Cerebellar nuclear complex (tissue), 1 donor: Measurements from ENCODE around the gene ACKR4.

Source experiments
- DNase-seq, 2 experiments: peaks; one replicate each; lab custom pipeline; 2025; lab: John Stamatoyannopoulos, UW

Gene ACKR4

DNA sequence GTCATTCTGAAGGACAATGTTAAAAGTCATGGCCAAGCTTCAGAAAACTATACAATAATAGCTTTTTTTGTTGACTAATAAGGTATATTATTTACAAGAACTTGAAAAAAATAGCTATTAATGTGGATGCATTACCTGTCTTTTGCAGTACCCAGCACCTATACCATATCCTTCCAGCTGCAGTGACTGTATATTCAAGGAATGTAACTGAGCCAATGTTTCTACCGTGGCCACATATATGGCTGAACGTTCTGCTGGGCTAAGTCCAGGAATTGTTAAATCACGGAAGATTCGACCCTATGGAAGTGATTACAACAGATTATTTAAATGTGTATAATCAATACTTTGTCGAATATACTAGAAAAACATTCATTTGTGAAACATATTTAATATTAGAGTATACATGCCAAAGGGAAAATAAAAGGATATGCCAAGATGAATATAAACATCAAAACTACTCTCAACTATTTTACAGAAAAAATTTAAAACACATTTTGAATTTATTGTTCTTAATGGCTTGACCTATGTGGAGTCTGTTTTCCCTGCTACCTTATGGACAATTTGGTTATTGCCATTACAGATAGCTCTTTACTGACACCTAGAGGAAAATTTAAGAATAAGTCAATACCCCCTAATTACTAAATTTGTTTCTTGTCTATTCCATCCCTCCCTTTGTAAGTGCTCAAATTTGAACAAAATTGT, 44.9 kb downstream of the ACKR4 start:
- no peak for DNase-seq

DNA sequence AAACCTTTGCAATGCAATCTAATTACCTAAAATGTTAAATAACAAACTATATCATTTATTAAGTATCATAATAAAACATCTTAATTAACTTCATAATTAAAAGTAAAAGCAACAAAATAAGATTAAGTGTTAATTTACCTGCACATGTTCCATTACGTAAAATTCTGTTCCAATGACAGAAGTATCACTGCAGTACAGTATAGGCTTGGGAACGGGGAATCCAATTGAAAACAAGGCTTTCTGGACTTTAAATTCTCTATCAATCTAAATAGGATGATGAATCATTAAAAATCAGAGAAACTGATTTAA, 45.4 kb downstream of the ACKR4 start:
- no peak for DNase-seq

DNA sequence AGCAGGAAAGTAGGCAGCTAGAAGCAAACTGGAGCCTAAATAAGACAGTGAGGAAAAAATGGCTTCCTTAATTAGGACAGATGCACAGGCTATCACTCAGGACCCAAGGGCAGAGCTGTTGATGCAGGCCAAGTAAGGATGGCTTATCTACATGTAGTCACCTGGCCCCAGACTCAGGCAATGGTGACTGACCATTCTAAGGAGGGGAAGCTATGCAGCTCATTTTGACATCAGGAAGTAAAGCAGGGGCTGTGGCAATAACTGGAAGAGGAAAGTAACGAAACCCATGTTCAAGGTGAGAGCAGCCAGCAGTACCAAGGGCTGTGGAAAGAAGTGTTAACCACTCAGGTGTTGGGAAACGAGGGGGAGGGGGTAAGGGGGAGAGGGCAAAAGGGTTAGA, 46.3 kb downstream of the ACKR4 start:
- DNase-seq: no peak

DNA sequence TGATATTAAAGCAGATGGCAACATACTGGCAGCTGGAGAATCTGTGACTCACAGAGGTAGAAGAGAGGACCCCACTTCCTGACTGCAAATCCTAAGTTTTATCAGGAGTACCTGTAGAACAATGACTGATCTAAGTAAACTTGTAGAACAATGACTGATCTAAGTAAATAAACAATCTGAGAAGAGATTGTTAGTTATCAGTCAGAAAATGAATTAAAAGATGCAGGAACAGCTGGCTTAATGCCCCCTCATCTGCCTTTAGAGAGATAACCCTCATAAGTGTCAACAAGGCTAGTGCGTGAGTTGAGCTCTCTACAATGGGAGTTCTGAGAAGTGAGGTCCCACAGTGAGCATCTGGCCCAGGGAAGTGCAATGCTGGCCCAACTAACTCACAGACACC, 48.0 kb downstream of the ACKR4 start:
- DNase-seq: no peak

DNA sequence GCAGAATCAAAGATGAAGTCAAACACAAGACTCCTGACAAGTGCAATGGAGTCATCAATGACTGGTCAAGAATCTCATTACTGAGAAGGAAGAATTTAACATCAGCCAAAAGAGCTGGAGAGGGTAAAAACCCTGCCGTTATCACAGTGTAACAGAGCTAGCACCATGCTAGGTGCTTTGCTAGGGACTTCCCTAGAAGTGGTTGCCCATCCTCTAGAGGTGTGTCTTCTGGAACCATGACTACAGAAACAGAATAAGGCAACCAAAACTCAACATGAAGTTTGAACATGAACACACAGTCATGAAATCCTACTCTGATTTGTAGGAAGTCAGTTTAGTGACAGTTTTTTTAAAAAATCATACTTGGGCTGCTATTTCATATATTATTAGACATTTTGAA, 53.1 kb downstream of the ACKR4 start:
- DNase-seq: no peak
